ENCODE data around the gene TPRG1.

The TPRG1 gene

DNA sequence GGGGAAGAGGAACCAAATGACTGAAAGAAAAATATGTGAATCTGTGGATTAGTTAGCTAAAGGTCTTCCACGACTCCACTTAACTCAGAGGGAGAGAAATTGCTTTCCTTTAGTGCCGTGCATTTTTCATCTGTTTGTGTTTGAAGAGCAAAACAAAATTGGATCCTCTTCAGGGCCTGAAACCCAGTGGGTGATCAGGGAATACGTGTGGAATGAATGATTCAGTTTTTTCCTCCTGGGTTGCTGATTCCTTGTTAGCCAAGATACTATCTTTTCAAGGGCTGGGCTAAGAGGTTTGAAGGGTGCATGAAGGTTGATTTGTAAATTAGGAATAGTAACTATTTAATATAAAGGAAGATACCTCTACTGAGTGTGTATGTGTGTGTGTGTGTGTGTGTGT, 61.0 kb downstream of the TPRG1 start:
- DNase-seq (ENCODE audit: low spot score) = no peak

DNA sequence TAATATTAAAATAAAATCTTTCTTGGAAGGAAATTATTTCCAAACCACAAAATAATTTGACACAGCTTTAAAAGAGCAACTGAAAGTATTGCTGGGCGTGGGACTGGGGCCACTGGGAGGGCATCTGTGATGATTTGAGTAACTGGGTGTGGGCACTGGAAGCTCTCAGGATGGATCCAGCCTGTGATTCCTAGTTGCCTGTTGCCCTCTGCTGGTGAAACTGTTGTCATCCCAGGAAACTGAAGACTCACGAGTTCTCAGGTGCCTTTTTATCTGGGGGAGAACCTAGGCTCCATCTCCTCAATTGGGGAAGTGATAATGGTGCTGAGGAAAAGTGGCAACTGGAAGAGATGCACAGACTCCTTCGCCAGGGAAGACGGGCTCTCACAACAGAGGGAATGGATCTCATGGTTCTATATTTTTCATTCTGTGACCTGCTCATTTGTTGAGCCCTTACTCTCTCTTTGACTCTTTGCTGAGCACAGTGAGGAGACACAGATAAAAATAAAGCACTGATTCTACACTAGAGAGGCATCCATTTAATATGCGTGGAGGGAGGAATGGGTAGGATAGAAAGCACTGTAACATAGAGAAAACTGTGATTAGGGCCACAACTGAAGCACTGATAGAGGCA, 61.6 kb downstream of the TPRG1 start:
- DNase-seq (ENCODE audit: low spot score) = no peak

DNA sequence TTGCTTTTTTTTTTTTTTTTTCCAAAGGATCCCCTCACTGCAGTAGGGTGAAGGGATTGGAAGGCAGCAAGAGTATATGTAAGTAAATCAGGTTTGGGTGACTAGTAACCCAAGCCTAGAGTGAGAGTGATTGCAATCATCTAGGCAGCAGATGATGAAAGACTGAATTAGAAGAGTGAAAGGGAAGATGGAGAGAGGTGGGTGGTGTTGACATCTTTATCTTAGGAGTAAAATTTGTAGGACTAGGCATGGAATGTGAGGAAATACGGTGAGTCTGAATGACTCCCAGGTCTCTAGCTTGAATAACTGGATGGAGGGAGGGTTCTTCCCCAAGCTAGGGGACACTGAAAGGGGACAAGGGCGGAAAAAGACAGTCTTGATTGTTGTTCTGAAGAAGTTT, 63.4 kb downstream of the TPRG1 start:
- no peak for DNase-seq (ENCODE audit: low spot score)

DNA sequence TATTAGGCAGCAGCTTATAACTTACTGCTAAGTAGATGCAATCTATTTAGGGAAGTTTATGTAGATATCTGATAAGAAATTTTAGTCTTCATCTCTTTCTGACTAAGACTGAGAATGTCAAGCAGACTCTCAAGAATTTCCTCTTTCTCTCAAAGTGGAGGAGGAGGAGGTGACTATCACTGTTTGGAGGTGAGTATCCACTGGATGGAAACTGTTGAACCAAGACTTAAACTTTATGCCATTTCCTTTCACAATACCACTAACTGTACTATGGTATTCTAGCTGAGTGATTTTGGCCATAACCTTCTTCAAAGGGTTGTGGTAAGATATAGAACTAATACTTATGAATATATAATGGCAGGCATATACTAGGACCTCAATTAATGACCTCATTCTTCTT, 64.6 kb downstream of the TPRG1 start:
- DNase-seq (ENCODE audit: low spot score) = no peak

DNA sequence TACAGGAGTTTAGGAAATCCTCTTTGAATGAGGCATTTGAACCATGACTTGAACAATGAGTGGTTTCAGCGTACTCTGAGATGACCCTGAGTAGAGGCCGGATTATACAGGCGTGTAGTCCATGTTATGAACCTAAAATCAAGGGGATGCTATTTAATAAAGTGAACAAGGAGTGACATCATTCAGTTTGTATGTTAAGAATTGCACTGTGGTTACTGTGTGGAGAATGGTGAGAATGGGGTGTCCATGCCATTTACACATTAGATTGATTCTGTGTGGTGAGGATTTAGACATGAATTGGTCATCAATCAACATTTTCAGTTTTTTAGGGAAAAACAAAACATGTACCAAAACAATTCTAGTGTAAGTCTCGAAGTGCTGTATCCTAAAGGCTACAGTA, 65.8 kb downstream of the TPRG1 start:
- DNase-seq (ENCODE audit: low spot score) = no peak

DNA sequence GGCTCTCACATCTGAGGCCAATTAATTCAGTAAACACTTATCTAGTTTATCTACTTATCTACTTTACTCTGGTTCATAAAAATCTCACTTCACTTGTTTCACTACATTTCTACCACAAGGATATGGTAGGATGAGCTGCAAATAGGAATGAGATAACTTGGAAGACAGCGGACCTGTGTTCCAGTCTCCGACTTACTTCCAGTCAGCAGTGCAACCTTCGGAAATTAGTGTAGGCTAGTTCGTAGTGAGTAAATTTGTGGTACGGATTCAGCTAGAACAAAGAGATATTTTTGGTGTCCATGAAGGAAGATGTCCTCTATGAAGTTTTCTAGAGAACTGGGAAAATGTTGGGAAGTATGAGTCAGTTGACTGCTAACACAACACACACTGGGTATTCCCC, 66.3 kb downstream of the TPRG1 start:
- no peak for DNase-seq (ENCODE audit: low spot score)

DNA sequence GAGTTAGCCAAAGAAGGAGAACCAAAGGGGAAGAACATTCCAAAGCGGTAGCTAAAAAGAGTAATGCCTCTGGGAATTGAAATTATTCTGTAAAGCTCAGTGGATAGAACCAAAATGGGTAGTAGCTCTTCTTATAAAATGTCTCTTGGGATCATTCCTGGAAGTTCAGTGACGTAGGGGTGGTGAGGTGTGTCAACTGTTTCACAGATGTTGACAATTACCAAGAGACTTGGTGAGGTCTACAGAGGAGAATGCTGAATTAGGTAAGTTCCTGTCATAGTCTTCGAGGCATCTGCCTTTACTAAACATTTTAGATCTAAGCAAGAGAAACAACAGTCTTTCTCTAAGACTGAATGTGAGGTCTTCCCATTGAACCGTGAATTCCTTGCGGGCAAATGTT, 67.8 kb downstream of the TPRG1 start:
- no peak for DNase-seq (ENCODE audit: low spot score)

DNA sequence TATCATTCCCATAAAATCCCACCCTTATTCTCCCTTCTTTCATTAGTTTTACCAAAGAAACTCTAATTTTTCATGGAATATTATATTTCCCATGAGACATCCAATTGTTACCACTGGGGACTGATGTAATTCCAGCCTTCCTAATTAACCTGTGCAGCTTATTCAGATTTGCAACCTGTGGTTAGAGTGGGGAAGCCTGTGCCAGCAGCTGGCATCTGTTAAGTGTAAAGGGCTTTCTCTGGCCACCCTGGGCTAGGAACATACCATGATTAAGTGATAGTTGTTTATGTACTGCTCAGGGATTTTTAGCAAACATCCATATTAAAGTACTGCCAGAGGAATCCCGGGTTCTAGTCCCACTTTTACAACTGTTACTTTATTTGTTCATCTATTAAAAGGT, 78.2 kb downstream of the TPRG1 start:
- no peak for DNase-seq (ENCODE audit: low spot score)

DNA sequence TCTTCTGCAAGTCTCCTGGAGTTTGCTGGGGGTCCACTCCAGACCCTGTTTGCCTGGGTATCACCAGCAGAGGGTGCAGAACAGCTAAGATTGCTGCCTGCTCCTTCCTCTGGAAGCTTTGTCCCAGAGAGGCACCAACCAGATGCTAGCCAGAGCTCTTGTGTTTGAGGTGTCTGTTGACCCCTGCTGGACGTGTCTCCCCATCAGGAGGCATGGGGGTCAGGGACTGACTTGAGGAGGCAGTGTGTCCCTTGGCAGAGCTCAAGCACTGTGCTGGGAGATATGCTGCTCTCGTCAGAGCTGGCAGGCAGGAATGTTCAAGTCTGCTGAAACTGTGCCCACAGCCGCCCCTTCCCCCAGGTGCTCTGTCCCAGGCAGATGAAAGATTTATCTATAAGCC, 86.5 kb downstream of the TPRG1 start:
- no peak for DNase-seq (ENCODE audit: low spot score)

DNA sequence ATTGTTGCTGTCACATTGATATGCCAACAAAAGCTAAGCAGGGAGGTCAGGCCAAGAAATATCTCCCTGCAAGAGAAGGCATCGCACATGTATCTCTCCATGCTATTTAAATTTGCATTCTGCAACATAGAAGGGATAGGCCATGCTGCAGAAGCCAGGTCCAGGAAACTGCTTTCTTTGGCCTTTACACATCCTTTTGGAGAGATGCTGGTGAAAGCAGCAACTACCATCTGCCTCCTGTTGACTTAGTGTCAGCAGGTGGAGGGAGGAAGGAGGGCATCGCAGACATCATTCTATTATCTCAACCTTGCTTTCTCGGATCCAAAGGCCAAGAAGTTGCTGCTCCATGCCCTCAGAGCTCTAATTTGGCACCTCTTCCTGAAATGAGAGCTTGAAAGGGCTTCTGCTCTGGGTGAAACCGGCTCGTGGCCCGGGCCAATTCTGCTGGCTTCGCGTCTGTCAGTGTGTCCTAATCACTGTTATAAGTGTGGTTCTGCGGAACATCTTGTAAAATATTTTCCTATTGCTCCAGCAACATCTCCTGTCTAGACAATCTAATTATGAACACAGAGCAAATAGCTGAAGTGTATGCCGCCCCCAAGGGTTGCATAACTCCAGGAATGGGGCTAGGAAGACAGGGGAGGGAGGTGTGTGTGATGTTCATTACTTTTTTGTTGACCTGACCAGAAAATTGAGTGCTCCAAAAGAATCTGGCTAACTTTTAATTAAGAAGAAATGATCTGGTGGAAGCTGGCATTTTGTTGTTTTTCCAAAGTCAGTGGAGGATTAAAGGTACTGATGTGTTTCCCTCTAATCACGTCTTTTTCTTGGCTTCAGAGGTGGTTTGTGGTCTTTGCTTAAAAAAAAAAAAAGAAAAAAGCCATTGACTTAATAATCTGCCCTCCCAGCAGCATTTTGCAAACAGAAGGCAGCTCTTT, 89.1 kb downstream of the TPRG1 start:
- DNase-seq (ENCODE audit: low spot score) = no peak

DNA sequence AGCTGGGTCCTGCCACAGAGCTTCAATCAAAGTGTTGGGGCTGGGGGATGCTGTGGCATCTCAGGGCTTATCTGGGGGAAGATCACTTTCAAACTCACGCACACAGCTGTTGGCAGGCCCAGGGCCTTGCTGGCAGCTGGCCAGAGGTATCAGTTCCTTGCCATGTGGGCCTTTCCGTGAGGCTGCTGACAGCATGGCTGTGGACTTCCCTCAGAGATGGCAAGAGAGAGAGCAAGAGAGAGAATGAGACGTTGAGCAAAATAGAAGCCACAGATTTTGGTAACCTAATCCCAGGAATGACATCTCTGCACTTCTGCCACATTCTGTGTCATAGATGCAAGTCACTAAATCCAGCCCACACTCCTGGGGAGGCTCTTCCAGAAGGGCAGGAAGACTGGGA, 91.0 kb downstream of the TPRG1 start:
- no peak for DNase-seq (ENCODE audit: low spot score)

DNA sequence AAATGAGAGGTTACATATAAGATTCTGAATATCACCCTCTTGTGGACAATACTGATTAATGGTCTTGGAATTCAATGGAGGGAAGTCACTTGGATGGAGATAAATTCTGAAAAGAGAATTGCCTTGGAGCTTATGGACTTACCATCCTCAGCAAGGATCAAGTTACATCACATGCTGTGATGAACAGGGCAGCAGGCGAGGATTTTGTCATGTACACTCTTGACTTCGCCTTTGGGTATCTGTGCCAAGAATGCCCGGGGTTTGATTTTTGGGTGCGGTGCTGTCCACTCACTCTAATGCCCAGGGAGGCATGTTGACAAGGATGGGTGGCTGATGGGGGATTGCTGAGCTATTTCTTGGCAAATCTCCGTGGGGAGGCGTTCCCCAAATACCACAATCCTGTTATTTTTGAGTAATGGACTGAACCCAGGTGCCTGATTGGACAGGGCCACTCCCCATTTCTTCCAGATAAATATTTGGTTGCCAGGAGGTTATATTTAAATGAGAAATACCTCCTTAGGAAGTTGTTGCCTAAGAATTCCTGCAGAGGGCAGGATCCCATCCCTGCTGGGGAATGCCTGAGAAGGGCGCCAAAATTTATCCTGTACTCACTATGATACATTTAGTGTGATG, 96.3 kb downstream of the TPRG1 start:
- DNase-seq (ENCODE audit: low spot score) = no peak

DNA sequence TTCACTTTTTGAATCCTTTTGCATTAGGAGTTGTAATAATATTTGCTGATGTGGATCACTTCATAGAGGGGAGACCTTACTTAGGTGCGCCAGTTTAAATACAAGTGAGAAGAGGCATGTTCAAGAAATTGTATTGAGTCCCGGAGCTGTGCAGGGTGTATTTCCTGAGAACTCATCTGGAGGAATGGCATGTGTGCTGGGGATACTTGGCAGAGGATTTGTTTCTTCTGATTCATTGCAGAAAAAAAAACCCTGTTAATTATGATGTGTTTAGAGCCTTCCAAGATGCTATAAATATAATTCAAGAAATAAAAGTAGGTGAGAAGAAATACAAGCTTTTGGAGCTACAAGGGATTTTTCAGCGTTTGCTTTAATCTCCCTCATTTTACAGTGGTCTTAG, 97.6 kb downstream of the TPRG1 start:
- DNase-seq (ENCODE audit: low spot score) = no peak

DNA sequence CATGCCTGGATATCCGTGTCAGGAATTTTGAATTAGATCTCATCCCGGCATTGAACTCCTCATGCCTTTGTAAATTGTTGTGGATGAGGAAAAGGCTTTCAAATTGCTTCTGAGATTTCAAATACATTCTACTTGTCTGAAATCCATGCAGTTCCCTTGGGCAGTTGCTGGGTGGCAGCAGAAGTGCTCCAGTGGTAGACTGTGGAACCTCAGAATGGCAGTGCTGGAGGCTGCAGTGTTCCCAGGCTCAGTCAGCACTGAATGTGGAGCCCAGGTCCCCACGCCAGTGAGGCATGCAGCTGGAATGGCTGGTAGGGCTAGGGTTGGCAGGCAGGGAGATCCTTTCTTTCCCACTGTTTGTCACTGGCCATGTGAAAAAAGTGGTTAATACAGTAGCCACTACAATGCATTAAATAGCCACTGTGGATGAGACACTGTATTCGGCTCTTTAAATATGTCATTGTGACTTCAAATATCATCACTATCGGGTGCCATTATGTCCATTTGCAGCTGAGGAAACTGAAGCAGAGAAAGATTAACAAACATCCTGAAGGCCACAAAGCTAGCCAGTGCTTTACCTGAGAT, 98.6 kb downstream of the TPRG1 start:
- no peak for DNase-seq (ENCODE audit: low spot score)

DNA sequence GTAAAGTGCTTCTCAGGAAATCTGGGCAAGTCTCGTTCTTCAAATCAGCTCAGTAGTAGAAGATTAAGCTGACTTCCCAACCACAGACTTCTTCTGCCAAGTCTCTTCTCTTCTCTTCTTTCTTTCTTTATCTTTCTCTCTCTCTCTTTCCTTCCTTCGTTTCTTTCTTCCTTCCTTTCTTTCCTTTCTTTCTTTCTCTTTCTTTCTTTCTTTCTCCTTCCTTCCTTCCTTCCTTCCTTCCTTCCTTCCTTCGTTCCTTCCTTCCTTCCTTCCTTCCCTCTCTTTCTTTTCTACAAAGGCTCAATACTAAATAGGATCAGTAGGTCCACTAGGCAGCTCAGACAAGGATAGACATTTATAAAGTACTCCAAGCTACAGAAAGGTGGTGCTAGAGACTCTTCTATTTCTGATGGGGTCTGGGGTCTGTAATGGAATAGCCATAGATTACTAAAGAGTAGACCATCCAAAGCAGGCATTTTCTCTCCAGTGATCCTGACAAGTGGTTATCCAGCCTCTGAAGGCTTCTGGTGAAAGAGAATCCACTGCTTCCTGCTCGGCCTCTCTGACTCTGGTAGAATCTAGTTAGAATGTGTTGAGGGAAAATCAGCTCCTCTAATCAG, 100.8 kb downstream of the TPRG1 start:
- DNase-seq (ENCODE audit: low spot score) = no peak

DNA sequence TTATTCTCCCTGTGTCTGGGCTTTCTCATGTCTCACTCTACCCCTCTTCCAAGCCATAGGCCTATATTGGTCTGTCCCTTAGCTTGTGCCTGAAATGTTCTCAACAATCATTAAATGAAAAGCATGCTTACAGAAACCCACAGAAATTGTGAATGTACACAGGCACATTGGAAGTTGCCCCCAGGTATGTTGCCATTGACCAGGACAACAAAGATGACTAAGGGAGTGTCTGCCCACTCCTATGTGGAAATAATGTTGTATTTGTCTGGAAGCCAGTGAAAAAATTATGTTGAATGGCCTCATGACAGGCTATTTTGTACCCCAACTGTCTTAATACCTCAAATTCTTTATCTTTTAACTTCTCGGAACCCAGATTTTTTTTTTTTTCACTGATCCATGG, 102.0 kb downstream of the TPRG1 start:
- no peak for DNase-seq (ENCODE audit: low spot score)

DNA sequence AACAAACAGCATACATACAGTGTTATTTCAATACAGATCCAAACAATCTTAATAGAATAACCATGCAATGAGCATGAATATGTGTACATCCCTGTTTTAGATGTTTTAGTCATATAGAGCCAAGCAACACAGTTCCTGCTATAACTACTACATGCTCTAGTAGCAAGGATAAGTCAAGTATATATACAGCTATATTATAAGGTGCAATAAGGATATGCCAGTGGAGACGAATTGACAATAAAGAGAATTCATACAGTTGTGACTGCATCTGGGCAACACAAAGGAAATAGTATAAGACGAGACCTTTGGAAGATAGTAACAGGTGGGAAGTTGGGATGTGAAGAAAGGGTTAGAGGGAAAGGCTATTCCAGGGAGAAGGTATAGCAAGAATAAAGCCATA, 103.4 kb downstream of the TPRG1 start:
- DNase-seq (ENCODE audit: low spot score) = no peak

DNA sequence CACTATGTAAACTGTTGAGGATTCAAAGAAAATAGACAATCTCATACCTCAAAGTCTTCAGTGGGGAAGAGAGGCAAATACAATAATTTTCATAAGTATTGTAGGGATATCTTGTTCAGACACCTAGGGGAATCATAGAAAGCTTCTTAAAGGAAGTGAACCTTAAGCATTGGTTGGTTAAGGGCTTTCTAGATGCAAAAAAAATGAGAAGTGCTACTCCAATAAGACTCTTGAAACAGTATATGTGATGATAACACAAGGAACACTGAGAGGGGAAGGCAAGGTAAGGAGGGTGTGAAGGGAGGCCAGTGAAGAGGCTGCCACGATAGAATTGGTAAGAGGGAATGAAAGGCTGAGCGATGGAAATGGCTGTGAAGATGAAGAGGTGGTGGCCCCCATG, 104.1 kb downstream of the TPRG1 start:
- DNase-seq (ENCODE audit: low spot score) = no peak

DNA sequence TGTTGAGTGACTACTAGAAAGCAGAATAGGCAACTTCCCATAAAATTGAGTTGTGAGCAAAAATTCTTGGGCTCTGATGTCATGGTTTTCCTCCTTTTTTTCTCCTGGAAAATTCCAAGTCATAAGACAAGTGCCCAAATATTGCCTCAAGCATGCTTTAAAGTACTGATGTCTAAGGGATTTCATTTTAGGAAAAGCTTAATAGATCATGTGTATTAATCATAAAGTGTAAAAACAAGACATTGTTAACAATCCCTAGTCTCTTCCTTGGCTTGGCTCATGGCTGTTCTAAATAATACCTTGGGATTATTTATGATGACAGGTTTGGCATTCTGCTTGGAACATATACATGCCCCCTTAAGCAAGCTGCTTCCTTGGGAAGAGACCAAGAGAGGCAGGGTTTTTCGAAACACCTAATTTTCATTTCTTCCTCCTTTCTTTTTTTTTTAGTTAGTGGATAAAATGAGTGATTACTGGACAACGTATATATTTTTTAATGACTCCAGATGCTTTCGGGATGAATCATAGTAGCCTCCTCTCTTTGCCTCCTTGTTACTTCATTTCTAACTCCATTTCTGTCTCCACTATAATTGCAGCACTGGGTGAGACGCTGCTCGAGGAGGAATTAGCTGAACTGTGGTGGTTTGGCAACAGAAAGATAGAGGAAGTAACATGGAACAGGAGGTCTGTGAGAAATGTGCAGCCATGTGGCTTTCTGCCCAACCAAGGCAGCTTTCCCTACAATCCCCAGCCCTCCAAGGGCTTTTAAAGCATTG, 104.9 kb downstream of the TPRG1 start:
- DNase-seq (ENCODE audit: low spot score) = no peak

DNA sequence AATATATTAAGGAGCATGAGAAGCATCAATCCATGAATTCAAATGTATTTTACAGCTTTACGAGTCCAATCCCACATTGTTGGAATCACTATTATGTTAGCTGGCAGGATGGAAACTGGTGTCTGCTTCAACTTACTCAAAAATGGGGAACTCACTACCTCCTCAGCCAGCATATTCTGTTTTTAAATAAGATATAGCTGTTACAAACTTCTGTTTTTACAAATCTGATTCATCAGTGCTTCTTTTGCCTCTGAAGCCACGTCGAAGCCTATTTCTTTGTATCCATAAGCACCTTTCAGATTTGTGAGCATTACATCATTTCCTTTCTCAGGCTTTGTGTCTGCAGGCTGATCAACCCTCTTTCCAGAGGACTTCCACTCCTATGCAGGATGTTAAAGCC, 105.9 kb downstream of the TPRG1 start:
- no peak for DNase-seq (ENCODE audit: low spot score)

DNA sequence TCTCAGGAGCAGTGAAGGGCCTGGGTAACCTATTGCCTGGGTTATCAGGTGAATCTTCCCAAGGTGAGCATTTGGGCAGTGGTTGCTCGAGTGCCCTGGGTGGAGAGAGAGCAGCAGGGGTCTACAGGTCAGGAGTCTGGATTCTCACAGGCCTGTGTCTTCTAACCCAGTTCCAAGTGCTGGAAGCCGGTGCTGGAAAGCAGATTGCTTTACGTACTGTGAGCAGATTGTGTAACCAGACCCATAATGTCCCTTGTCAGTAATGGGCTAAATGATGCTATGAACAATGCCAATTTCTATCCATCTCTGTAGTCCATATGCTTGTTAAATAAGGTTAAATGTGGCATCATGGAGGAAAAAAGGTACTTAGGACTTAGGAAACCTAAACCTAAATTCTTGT, 106.5 kb downstream of the TPRG1 start:
- DNase-seq (ENCODE audit: low spot score) = no peak

DNA sequence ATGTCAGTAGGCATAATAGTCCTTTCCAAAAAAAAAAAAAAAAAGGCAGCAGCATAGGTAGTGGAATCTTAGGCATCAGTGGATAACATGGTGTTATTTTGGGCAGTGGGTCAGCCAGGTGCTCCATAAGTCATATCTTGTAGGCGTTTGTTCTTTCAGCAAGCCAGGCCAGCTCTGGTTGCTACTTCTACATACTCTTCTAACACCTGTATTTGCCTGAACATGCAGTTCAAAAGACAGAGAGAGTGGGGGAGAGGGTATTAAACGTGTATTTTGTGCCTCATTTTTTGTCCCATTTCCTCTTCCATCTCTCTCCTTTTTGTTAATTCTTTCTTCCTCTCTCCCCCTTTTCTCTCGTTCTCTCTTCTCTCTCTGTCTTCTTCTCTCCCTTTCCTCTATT, 110.4 kb downstream of the TPRG1 start:
- DNase-seq (ENCODE audit: low spot score) = no peak

All from hematopoietic multipotent progenitor cell treated with erythropoietin and hydrocortisone succinate and interleukin-3 and kit ligand, for 15 days (in vitro differentiated cells).